Lung (tissue), 12 donors: ENCODE data around the gene SLC35F3. TPM values are rescaled to one million over a fixed set of nuclear protein-coding genes. Genes with fewer than 3 reads are reported as not detected.

Experiments used
- ATAC-seq: fragments of 200-7000 bp; cut with Tn5 transposase; one replicate; pipeline ENCODE4 v1.9.1; 2020; ENCODE audit warnings: moderate number of reproducible peaks; ENCODE audit not compliant: insufficient read depth, low FRiP score
- DNase-seq, 3 donors: peaks; one replicate each; pipeline ENCODE4 v3.0.0-alpha.2; 2013 to 2017
- H3K27ac ChIP-seq, 2 donors: one replicate each; pipeline ENCODE4 v1.5.1; 2013; ENCODE audit warnings: mild to moderate bottlenecking in 2 of 2, moderate library complexity in 2 of 2, control low read depth in 1 of 2, inconsistent platforms in 1 of 2, low read depth in 1 of 2, low read length in 1 of 2
- H3K27me3 ChIP-seq, 3 donors: one replicate each; pipeline ENCODE4 v1.5.1; 2013; ENCODE audit warnings: low read length in 2 of 3; ENCODE audit not compliant: control insufficient read depth in 3 of 3, insufficient read depth in 3 of 3
- H3K36me3 ChIP-seq, 4 donors: one replicate each; pipeline ENCODE4 v1.5.1; 2013; ENCODE audit warnings: low read length in 4 of 4, mild to moderate bottlenecking in 1 of 4, moderate library complexity in 1 of 4; ENCODE audit not compliant: control insufficient read depth in 4 of 4, insufficient read depth in 4 of 4
- H3K4me1 ChIP-seq, 5 donors: one replicate each; pipeline ENCODE4 v1.5.1; 2013; ENCODE audit warnings: low read length in 5 of 5, mild to moderate bottlenecking in 2 of 5, moderate library complexity in 1 of 5; ENCODE audit not compliant: control insufficient read depth in 5 of 5, insufficient read depth in 5 of 5
- H3K4me3 ChIP-seq: one replicate; pipeline ENCODE4 v1.5.1; 2013; ENCODE audit warnings: mild to moderate bottlenecking, control low read depth, moderate library complexity
- H3K9ac ChIP-seq, 2 donors: one replicate each; pipeline ENCODE4 v1.5.1; 2013; ENCODE audit warnings: low read length in 2 of 2, control low read depth in 1 of 2; ENCODE audit not compliant: insufficient read depth in 1 of 2
- H3K9me3 ChIP-seq, 4 donors: one replicate each; pipeline ENCODE4 v1.5.1; 2013; ENCODE audit warnings: low read length in 3 of 4, mild to moderate bottlenecking in 1 of 4, moderate library complexity in 1 of 4; ENCODE audit not compliant: control insufficient read depth in 4 of 4, insufficient read depth in 3 of 4
- WGBS, 2 donors: extraction: QIAGEN DNeasy Blood & Tissue Kit; methylation state at CpG; one replicate each; pipeline ENCODE4 v1.1.7; 2013; 5-methylcytosine and 5-hydroxymethylcytosine counted together
- polyA plus RNA-seq, 2 donors: library from polyadenylated mRNA; stranded (reverse); fragments of 200-250 nt; gene quantifications; one replicate each; pipeline ENCODE4 v1.2.1, GENCODE V29; 2013
- total RNA-seq, 2 donors: library from RNA; depleted of rRNA in 1 of 2; stranded (reverse); fragments of >200 nt in 1 of 2; gene quantifications; one replicate each; pipeline ENCODE4 v1.2.1, GENCODE V29; 2014 to 2021
- TF ChIP-seq, protein P1 (sequence below): IDR thresholded peaks from 2 replicates; pipeline ENCODE4 v1.5.1; 2012; ENCODE audit warnings: mild to moderate bottlenecking; ENCODE audit errors: control extremely low read depth, extremely low read depth
- donor health status: control.
- donor health status: control.
- donor health status: Bipolar disorder and iron deficiency.
- donor health status: healthy.
- donor health status: DM: yes; HTN: yes; CAD: no.

Gene SLC35F3
- total and polyA plus RNA-seq, 4 donors = 0.09 to 1.4 (median 0.48) TPM

GRCh38 chr1:234265861-234266260 lies 361.4 kb downstream of the SLC35F3 start:
- H3K4me3 ChIP-seq = no peak overlapping the region
- DNase-seq (no peak), ATAC-seq (no peak)
- H3K9me3 ChIP-seq = no peaks in the 10 kb centered on the region
- H3K27me3 ChIP-seq = peaks cover 0 to 3% (median 0%) of the 10 kb centered on the region in 3 donors
- WGBS, 2 donors = 43 to 45% methylated on average over 1 of the region's 1 CpG
- no peaks in the 10 kb centered on the region for H3K36me3 ChIP-seq
- H3K9ac ChIP-seq = no peak overlapping the region
- TF ChIP-seq, protein P1, sequence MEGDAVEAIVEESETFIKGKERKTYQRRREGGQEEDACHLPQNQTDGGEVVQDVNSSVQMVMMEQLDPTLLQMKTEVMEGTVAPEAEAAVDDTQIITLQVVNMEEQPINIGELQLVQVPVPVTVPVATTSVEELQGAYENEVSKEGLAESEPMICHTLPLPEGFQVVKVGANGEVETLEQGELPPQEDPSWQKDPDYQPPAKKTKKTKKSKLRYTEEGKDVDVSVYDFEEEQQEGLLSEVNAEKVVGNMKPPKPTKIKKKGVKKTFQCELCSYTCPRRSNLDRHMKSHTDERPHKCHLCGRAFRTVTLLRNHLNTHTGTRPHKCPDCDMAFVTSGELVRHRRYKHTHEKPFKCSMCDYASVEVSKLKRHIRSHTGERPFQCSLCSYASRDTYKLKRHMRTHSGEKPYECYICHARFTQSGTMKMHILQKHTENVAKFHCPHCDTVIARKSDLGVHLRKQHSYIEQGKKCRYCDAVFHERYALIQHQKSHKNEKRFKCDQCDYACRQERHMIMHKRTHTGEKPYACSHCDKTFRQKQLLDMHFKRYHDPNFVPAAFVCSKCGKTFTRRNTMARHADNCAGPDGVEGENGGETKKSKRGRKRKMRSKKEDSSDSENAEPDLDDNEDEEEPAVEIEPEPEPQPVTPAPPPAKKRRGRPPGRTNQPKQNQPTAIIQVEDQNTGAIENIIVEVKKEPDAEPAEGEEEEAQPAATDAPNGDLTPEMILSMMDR = no peak
- no peak overlapping the region for H3K27ac ChIP-seq
- no peaks in the 10 kb centered on the region for H3K4me1 ChIP-seq

GRCh38 chr1:234270093-234270492 lies 365.6 kb downstream of the SLC35F3 start:
- WGBS, 2 donors = 86 to 88% methylated on average over 2 of the region's 2 CpGs
- H3K4me3 ChIP-seq = no peak overlapping the region
- DNase-seq = no peak
- H3K36me3 ChIP-seq = no peaks in the 10 kb centered on the region
- H3K27ac ChIP-seq = no peak overlapping the region
- TF ChIP-seq, protein P1 = no peak
- no peak overlapping the region for H3K9ac ChIP-seq
- no peaks in the 10 kb centered on the region for H3K9me3 ChIP-seq
- peaks cover 0 to 3% (median 0%) of the 10 kb centered on the region in 3 donors for H3K27me3 ChIP-seq
- no peaks in the 10 kb centered on the region for H3K4me1 ChIP-seq
- no peak for ATAC-seq

DNA sequence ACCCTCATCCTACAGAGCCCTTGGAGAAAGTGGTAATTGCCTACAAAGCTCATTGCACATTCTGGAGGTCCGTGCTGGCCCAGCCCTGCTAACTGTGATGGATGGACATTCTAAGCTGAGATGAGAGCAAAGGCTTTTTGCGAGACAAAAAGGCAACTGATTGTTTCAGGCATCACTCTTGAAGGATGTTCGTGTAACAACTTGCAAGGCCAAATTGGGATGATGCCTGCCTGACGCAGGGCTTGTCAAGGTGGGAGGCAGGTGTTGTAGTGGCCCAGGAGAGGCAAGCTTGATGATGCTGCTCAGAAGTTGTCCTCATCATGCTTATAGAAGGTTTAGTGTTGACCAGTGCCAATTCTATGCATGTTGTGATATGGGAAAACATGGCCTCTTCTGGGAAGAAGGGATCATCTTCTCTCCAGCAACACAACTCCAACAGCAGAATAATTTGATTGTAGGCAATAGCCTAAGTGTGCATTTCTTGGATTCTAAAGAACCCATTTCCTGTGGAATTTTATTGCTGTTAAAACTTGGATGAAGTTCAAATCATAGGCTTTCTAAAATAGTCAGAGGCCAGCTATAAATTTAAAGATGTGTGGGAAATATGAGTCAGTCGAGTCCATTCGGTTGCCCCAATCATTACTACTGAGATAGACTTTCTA lies 366.2 kb downstream of the SLC35F3 start:
- no peaks in the 10 kb centered on the region for H3K4me1 ChIP-seq
- H3K27ac ChIP-seq = no peak overlapping the region
- no peak overlapping the region for H3K4me3 ChIP-seq
- peaks cover 0 to 3% (median 0%) of the 10 kb centered on the region in 3 donors for H3K27me3 ChIP-seq
- 81 to 90% methylated on average over 6 of the region's 6 CpGs for WGBS, 2 donors
- H3K36me3 ChIP-seq = no peaks in the 10 kb centered on the region
- no peak for ATAC-seq
- no peak overlapping the region for H3K9ac ChIP-seq
- no peak for DNase-seq
- no peaks in the 10 kb centered on the region for H3K9me3 ChIP-seq
- TF ChIP-seq, protein P1 = no peak

DNA sequence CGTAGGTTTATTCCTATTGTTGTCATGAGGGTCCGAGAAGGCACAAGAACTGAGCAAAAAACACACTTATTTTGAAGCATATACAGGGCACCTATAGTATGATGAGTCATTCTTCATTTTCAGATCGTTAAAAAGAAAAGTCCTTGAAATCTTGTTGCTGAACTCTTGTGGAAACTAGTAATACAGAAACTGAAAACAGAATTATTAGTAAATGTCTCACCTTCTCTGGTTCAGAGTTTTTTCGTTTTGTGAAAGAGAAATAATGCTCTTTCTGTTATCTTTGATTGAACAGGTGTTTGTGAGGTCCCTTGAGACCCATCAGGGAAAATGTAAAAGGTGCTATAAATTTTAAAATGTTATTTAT lies 366.7 kb downstream of the SLC35F3 start:
- WGBS, 2 donors = 70 to 76% methylated on average over 4 of the region's 4 CpGs
- Histone ChIP-seq H3K4me3 (no peak overlapping the region), H3K4me1 (no peaks in the 10 kb centered on the region), H3K9ac (no peak overlapping the region), H3K9me3 (no peaks in the 10 kb centered on the region), H3K36me3 (no peaks in the 10 kb centered on the region), H3K27me3 (peaks cover 0 to 3% (median 0%) of the 10 kb centered on the region in 3 donors), H3K27ac (no peak overlapping the region)
- no peak for DNase-seq
- ATAC-seq = no peak
- TF ChIP-seq, protein P1 = no peak
